ENCODE results near the gene NCAPG2.

GRCh38 chr7:158613481-158613880 is 91.1 kb downstream of the NCAPG2 start:
- TF ChIP-seq CTCF (IDR thresholded peaks at IDR 0.05): no peak
- no peak for TF ChIP-seq POLR2A (IDR thresholded peaks at IDR 0.05)
